Measurements from ENCODE around the gene APOM.

APOM gene

GRCh38 chr6:31663126-31663960 is 7.6 kb downstream of the APOM start:
- Mint-ChIP-seq H3K27me3 (ENCODE audit: low read depth, poor library complexity) (peaks cover 8% of the 10 kb centered on the region), H3K4me1 (peaks cover 81% of the 10 kb centered on the region), H3K4me3 (peak overlapping the region; percentile 93), H3K27ac (peak overlapping the region; percentile 96), H3K9me3 (no peaks in the 10 kb centered on the region), H3K36me3 (ENCODE audit: low read depth) (peaks cover 35% of the 10 kb centered on the region)
- no peak for DNase-seq
- TF ChIP-seq, protein P1, sequence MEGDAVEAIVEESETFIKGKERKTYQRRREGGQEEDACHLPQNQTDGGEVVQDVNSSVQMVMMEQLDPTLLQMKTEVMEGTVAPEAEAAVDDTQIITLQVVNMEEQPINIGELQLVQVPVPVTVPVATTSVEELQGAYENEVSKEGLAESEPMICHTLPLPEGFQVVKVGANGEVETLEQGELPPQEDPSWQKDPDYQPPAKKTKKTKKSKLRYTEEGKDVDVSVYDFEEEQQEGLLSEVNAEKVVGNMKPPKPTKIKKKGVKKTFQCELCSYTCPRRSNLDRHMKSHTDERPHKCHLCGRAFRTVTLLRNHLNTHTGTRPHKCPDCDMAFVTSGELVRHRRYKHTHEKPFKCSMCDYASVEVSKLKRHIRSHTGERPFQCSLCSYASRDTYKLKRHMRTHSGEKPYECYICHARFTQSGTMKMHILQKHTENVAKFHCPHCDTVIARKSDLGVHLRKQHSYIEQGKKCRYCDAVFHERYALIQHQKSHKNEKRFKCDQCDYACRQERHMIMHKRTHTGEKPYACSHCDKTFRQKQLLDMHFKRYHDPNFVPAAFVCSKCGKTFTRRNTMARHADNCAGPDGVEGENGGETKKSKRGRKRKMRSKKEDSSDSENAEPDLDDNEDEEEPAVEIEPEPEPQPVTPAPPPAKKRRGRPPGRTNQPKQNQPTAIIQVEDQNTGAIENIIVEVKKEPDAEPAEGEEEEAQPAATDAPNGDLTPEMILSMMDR (IDR thresholded peaks at IDR 0.05): no peak

- no peak for DNase-seq
- peaks cover 8% of the 10 kb centered on the region for H3K27me3 Mint-ChIP-seq (ENCODE audit: low read depth, poor library complexity)
- H3K4me1 Mint-ChIP-seq: peaks cover 73% of the 10 kb centered on the region
- no peaks in the 10 kb centered on the region for H3K9me3 Mint-ChIP-seq
- TF ChIP-seq, protein P1 (IDR thresholded peaks at IDR 0.05): no peak
- H3K4me3 Mint-ChIP-seq: peak overlapping the region; percentile 93
- H3K36me3 Mint-ChIP-seq (ENCODE audit: low read depth): peaks cover 43% of the 10 kb centered on the region
- peak overlapping the region; percentile 96 for H3K27ac Mint-ChIP-seq
Observed at GRCh38 chr6:31663961-31664789, 8.5 kb downstream of the APOM start.

GRCh38 chr6:31664790-31665500 is 9.3 kb downstream of the APOM start, which contains the start of gene GPANK1:
TSS of gene GPANK1 (minus strand) at chr6:31664997. CDS start at chr6:31664478, 519 bp downstream.
- H3K27me3 Mint-ChIP-seq (ENCODE audit: low read depth, poor library complexity): peaks cover 8% of the 10 kb centered on the region
- TF ChIP-seq, protein P1 (IDR thresholded peaks at IDR 0.05): no peak
- peak within 1 kb of the TSS; percentile 93 for H3K4me3 Mint-ChIP-seq
- H3K27ac Mint-ChIP-seq: peak within 1 kb of the TSS; percentile 96
- H3K4me1 Mint-ChIP-seq: peaks cover 65% of the 10 kb centered on the region
- peak; percentile 68 for DNase-seq
- H3K36me3 Mint-ChIP-seq (ENCODE audit: low read depth): peaks cover 43% of the 10 kb centered on the region
- no peaks in the 10 kb centered on the region for H3K9me3 Mint-ChIP-seq

DNA sequence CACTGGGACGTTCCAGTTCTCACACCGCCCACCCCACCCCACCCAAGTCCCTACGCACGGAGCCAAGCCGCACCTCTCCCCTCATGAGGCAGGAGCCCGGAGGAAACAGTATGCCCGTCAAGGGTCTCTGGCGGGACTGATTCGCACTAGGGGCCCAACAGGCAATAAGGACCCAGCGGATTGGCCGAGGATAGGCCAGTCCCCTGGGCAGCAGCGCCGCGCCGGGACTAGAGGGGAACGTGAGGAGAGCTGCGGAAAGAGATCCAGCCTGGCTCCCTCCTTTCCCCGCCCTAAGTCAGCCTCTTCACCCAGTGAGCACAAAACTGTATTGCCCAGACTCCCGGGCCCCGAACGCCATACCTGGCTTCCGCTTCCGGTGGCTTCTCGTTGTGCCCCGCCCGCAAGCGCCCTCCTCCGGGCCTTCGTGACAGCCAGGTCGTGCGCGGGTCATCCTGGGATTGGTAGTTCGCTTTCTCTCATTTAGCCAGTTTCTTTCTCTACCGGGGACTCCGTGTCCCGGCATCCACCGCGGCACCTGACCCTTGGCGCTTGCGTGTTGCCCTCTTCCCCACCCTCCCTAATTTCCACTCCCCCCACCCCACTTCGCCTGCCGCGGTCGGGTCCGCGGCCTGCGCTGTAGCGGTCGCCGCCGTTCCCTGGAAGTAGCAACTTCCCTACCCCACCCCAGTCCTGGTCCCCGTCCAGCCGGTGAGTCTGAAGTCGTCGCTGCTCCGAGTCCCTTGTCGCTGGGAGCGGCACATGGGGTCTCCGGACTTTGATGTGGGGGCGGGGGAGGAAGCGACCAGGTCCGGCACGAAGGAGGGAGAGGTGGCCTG is 10.0 kb downstream of the APOM start, which contains the start of gene CSNK2B:
Gene CSNK2B (plus strand): TSS at position 580 of the 836 bp plus-strand sequence. CDS start 752 bp downstream, outside the sequence.
- Mint-ChIP-seq H3K27me3 (ENCODE audit: low read depth, poor library complexity) (peaks cover 8% of the 10 kb centered on the region), H3K36me3 (ENCODE audit: low read depth) (peaks cover 50% of the 10 kb centered on the region), H3K4me1 (peaks cover 58% of the 10 kb centered on the region), H3K9me3 (no peaks in the 10 kb centered on the region), H3K27ac (peak within 1 kb of the TSS; percentile 96), H3K4me3 (peak within 1 kb of the TSS; percentile 93)
- TF ChIP-seq, protein P1 (IDR thresholded peaks at IDR 0.05): no peak
- DNase-seq: peak; percentile 95

Measured in nephron progenitor cell (in vitro differentiated cells).